Skeletal muscle cell (primary cell): ENCODE measurements around the gene ODC1.

Experiments used
- DNase-seq: peaks from one replicate; pipeline ENCODE4 v3.0.0-alpha.2; 2010; ENCODE audit warnings: low read depth
- H3K4me3 ChIP-seq: 2 replicates; pipeline ENCODE4 v1.5.1; 2011; ENCODE audit warnings: low read depth, mild to moderate bottlenecking, control low read depth, low read length, moderate library complexity

The ODC1 gene

DNA sequence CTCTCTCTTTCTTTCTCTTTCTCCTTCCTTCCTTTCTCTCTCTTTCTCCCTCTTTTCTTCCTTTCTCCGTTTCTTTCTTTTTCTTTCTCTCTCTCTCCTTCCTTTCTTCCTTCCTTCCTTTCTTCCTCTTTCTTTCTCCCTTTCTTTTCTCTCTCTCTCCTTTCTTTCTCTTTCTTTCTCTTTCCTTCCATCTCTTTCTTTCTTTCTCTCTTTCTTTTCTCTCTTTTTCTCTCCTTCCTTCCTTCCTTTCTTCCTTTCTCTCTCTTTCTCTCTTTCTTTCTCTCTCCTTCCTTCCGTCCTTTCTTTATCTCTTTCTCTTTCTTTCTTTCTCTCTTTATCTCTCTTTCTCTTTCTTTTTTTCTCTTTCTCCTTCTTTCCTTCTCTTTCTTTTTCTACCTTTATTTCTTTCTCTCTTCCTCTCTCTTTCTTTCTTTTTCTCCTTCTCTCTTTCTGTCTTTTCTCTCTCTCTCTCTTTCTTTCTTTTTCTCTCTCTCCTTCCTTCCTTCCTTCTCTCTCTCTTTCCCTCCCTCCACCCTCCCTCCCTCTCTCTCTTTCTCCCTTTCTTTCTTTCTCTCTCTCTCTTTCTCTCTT is 32.3 kb upstream of the ODC1 start:
- no peak overlapping the region for H3K4me3 ChIP-seq
- DNase-seq: no peak

DNA sequence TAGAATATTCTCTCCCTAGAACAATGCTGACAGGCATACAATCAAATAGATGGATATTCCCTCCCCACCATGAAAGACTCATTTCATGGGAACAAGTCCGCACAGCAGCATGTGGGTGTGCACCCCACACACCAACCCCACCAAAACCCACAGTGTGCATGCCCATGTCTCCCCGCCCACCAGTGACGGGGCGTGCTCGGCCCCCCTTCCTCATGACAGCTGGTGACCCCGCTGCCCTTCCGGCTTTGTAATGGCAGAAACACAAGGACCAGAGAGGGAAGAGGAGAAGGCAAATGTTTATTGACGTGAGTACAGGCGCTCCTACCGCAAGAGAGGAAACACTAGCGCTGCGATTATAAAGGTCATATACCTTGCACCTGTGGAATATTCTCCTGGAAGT is 30.8 kb upstream of the ODC1 start:
- DNase-seq: no peak
- no peak overlapping the region for H3K4me3 ChIP-seq

DNA sequence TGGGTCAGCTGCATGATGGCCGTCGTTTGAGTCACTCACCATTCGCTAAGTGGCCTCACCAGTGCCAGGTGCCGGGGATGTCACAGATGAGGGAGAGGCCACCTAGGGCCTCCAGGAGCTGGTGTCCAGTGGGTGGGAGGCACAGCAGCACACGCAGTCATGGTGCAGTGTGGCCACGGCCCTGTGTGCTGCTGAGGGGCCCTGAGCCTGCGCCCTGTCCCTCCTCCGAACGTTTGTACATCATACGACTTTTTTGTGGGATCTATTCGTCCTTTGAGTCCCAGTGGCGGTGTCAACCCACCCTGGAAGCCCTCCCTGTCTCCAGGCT is 30.1 kb upstream of the ODC1 start:
- H3K4me3 ChIP-seq: no peak overlapping the region
- DNase-seq: no peak

DNA sequence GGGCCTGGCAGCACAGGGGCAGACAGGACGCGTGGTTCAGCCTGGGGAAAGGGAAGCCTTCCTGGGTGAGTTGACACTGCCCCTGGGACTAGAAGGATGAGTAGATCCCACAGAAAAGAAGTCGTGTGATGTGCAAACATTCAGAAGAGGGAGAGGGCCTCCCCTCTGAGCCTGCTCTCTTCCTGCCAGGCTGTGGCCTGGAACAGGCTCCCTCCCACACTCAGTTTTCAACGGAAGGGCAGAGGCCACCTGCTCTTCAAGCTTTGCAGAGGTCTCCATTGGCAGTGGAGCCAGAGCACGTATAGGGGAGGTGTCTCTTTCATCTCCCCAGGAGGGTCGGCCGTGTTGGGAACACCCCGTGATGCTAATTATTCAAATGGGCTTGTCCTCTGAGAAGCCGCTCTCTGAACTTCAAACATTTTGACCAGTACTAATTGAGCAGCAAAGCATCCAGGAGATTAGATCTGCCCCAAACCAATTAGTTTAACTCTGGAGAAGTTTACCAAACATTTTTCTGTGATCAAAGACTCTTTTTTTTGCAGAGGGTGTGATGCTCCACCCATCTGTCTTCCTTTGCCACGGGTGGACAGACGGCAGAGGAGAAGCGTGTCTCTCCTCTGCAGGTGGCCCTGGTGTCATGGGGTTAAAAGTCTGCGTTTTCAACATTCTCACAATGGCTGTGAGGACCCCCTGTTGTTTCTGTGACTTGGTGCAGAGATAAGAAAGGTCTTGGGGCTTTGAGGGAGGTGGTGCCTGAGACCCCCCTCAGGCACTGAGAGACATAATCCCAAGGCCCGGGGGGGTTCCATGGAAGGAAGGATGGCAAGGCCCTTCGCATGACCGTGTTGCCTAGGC is 29.5 kb upstream of the ODC1 start:
- DNase-seq: no peak
- H3K4me3 ChIP-seq: no peak overlapping the region

DNA sequence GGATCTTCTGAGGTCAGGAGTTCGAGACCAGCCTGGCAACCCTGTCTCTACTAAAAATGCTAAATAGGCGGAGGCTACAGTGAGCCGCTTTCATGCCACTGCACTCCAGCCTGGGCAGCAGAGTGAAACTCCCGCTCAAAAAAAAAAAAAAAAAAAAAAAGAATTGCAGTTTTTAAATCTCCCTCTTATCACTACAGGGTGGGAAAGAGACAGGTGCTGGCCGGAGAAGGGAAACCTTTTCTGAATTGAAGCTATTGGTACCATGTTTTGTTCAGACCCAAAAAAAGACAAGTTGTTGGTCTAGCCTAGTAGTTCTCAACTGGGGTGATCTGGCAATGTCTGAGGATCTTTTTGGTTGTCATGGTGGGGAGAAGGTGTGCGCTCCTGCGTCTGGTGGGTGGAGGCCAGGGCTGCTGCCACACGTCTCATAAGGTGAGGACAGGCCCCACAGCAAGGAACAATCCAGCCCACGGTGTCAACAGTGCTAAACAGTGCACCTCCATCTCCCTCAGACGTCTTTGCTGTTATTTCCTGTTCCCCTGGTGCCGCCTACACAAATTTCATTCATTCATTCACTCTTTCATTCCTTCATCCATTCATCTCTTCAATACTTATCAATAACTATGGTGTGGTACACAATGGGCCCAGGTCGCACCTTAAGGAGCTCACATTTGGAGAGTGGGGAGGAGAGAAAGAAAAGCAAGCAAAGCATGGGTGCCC is 28.8 kb upstream of the ODC1 start:
- DNase-seq: no peak
- H3K4me3 ChIP-seq: no peak overlapping the region

DNA sequence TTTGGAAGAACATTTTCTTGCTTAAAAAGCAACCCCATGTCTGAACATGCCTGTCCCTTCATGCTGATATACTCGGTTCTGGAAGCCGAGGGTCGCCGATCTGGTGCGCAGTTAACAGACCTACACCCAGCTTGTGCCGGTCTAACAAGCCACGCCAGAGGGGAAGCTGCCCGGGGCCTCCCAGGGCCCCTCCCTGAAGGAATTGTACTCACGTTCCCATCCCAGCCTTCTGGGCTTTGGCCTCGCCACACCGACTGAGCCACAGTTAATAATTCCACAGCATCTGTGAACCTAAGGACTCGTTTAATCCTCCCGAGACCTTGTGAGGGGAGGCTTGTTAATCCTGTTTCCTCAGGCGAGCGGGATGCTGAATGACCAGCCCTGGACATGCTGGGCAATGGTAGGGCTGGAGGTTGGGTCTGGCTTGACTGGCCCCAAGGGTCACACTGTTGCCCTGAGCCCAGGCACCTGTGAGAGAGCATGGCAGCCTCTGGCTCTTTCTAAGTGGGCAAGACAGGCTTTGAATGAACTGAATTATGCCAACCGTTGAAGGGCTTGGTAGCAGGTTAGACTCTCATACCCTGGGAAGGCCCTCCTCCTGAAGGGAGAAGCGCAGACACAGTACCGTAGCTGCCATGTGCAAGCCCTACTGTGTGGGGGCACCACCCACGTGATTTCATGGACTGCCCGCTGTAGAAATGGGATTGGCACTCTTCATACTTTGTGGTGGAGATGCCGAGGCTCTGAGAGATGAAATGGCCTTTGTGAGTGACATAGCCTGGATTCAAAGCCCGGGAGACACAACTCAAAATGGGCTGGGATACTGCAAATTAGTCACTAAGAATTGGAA is 27.9 kb upstream of the ODC1 start:
- DNase-seq: no peak
- no peak overlapping the region for H3K4me3 ChIP-seq

DNA sequence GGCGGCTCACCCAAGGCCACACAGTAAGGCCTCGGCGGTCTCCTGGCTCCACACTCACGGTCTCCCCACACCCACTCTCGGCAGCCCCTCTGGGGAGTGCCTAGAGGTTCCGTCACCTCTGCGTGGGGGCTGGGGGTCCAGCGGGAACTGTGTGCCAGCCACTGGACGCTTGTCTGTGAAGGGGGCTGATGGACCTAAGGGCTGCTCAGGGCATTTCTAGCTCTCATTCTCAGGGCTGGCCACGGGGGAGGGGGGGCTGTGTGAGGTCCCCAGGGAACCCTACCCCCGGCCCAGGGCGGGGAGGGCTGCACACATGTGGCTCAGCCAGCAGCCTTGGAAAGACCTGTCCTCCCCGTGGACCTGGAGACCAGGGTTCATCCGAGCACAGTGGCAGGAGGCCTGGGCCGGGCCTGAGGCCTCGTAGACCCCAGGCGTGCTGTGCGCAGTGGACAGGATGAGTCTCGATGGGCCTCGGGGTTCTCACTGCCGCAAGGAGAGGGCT is 27.1 kb upstream of the ODC1 start:
- no peak for DNase-seq
- no peak overlapping the region for H3K4me3 ChIP-seq

DNA sequence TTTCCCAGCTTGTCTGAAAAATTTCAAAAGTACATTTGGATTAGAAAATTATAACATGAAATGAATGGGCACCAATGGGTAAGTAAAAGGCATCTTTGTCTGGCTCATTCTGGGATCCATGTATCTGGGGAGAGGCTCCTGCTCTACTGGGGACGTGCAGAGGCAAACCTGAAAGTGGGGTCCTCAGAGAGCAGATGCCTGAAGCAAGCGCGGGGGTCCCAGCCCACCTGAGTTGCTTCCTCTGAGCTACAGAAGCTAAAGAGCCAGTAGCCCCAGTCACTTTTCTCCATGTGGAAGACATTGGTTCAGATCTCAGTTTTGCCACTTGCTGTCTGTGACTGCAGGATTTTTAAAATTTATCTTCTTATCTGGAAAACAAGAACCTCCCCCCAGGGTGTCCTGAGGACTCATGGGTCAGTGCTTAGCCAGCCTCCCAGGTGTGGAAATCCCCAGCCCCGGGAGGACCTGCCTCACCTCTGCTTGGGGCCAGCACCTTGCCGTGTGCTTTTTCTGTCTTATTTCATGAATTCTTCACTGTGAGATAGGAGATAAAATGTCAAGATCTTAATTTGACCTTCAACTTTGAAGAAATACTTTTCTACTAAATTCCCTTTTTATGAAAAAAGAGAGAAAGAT is 25.1 kb upstream of the ODC1 start:
- no peak overlapping the region for H3K4me3 ChIP-seq
- no peak for DNase-seq

DNA sequence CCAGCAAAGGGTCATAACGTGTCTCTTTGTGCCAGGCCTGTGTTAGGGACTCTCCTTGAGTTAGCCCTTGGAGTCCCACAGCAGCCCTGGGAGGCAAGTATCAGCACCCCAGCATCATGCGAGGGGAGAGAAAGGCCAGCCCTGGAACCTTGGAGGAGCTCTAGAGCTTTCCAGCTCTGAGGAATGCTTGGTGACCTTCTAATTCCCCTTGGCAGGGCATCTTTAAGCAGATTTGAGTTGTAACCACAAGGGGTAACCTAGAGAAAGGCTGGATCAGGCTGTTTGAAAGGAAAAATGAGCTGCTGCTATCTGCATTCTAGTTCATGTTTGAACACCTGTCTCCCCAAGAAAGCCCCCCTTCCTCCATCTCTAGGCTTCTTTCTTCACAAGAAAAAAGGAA is 23.8 kb upstream of the ODC1 start:
- no peak for DNase-seq
- H3K4me3 ChIP-seq: no peak overlapping the region

DNA sequence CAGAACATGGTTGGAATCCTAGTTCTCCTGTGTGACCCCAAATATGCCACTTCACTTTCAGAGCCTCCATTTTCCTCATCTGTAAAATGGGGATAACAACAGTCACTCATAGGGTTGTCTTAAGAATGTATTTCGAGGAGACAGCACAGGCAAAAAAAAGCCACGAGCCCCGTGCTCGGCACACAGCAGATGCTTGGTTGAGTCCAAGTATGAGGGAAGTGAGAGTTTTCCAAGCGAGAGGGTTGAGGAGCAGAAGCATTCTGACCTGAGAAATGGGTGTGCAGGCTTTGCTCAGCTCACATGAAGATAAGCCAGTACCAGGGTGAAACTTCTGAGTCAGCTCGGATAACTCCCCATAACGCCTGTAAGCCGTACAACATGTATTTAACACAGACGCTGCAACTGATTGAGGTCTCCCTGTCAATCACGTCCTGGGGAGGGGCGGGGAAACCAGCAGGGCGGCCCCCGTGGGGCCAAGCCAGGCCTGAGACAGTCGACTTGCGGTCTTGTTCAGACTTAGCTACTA is 23.0 kb upstream of the ODC1 start:
- no peak for DNase-seq
- no peak overlapping the region for H3K4me3 ChIP-seq

DNA sequence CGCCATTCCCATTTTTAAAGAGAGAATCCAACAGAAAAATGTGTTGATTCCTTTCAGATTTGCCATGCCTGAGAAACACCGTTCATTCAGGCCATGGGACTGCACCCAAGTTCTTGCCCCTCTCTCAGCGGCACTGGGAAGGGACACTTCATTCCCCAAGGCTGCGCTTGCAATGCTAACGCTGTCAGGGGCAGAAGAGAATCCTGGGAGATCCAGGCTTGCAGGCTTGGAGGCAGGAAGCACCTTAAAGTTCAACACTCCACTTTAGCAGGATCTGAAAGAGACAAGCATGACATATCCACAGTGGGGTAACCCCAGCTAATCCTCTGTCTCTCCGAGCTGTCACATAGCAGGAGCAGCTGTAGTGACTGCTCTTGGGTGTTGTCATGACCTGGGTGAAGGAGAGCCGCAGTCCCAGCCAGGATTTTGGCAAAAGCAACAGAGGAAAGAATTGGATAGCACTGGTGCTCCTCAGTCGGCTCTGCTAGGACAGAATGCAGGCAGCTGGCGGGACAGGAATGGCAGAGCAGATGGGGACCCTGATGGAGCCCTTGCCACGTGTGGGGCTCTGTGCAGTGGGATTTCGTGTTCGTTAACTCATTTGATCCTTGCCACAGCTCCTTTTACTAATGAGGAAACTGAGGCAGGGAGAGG is 22.0 kb upstream of the ODC1 start:
- no peak overlapping the region for H3K4me3 ChIP-seq
- DNase-seq: no peak

DNA sequence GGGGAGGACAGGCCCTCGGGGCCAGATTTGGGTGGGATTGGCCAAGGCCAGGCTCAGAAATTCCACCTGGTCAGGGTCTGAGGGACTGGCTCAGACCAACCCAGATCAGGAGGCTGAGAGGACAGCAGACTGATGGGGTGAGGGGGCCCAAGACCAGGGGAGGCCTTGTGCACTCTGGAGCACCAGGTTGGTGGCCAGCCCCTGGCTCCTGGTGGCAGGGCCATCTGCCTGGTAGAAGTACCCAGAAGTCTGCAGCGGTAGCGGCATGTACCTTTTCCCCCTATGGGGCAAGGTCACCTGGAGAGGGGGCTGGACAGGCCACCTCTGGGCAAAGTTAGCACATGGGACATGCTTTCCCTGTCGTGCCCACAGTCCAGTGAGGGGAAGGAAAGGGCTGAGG is 21.2 kb upstream of the ODC1 start:
- no peak overlapping the region for H3K4me3 ChIP-seq
- DNase-seq: no peak

DNA sequence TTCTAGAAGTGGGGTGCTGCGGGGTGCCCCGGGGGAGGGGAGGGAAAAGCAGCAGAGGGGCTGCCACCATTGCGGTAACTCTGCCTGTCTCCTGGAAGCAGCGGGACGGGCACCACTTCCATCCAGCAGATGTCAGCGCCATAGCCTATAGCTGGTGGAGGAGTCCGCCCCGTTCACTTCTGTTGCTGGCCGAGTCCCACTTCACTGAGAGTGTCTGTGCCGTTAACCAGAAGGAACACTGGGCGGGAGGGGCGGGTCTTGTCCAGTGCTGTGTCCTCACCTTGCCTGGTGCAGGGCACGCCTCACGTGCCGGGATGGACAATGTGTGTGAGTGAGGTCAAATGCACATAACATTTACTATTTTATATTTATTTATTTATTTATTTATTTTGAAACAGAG is 19.3 kb upstream of the ODC1 start:
- no peak for DNase-seq
- H3K4me3 ChIP-seq: no peak overlapping the region

DNA sequence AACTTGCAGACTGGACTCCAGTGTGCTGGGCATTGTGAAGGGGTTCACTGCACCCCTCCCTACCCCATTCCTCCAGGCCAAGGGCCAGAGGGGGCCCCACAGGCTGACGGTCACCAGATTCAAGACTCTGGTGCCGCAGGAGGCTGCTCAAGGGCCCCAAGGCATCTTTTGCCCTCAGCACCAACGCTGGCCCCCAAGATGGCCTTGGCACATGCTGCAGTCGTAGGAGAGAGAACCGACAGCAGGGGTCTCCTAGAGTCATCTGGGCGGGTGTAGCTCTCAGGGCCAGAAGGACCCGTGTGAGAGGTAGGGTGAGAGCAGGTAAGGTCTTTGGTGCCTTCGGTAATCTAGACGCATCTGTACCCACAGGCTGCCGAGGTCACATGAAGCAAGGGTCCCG is 18.7 kb upstream of the ODC1 start:
- no peak for DNase-seq
- no peak overlapping the region for H3K4me3 ChIP-seq

DNA sequence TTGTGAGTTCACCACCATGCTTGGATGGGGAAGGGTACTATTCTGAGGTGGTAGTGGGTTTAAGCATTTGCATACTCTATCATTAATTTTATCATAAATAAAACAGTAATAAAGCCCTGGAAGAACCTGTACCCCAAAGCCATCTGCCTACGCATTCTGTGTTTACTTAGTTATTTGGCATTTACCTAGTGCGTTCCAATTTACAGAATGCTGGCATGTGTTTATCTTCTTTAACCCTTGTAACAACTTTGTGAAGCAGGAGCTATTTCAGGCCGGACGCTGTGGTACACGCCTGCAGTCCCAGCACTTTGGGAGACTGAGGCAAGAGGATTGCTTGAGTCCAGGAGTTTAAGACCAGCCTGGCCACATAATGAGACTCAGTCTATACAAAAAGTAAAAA is 17.8 kb upstream of the ODC1 start:
- DNase-seq: no peak

DNA sequence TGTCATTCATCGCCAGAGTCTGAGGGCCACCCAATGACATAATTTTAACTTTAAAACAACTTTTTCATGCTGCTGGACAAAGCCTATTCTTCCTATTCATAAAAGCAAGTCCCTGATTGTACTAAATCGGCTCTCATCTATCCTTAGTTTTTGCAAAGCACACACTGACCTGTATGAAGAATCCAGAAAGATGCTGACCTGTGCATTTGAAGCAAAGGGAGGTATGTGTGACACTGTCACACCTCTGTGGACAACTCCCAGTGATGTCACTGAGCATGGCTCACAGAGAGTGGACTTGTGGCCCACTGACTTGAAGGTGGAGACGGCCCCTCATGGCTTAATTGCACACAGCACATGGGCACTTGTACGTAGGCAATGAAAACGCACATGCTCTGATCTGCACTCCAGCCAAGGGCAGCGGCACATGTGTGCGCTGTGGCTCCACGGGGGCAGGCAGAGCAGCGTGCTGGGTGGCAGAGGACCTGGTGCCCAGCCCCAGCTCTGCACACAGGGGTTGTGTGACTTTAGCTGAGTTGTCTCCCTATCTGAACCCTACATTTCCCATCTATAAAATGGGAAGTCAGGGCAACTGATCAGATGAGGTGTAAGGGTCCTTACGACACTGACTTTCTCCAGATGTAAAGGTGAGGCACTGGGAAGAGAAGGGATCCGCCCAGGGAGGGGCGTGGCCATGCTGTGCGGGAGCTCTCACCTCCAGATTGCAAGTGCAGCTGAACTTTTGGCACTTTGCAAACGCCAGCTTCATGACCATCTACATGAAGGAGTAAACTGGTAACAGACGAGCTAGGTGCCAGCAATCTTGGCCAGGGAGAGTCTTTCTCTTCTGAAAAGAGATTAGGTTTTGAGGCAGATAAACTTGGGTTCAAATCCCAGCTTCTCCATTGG is 14.3 kb upstream of the ODC1 start:
- no peak for DNase-seq
- no peak overlapping the region for H3K4me3 ChIP-seq

More for the DNA sequence above, 17.8 kb upstream of the ODC1 start:
- no peak overlapping the region for H3K4me3 ChIP-seq

DNA sequence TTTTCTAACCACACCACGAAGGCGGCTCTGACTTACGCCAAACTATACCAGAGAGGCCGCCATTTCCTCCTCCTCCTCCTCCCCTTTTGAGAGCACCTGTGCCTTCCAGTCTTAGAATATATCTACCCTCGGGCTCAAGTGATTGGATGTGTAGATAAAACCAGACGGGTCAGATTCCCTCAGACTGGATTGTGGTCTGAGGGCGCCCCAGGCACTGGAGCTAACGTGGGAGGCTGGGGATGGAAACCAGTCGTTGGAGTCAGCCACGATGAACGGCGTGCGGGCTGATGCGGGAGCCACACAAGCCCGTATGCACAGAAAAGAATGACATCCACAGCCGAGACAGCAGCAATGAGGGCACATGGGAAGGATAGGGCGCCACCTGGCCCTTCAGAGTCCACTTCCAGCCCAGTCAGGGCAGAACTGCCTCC is 12.3 kb upstream of the ODC1 start:
- DNase-seq: no peak
- no peak overlapping the region for H3K4me3 ChIP-seq
